ENCODE measurements around the gene SLC2A1. TPM values are rescaled to one million over a fixed set of nuclear protein-coding genes. Genes with fewer than 3 reads are reported as not detected.

Gene SLC2A1
- total and polyA plus RNA-seq, 9 of the 15 experiments (the other 6 are each of a cell fraction or from before 2014, with no cell fraction given), result 12.6 to 153 (median 48.0) TPM

DNA sequence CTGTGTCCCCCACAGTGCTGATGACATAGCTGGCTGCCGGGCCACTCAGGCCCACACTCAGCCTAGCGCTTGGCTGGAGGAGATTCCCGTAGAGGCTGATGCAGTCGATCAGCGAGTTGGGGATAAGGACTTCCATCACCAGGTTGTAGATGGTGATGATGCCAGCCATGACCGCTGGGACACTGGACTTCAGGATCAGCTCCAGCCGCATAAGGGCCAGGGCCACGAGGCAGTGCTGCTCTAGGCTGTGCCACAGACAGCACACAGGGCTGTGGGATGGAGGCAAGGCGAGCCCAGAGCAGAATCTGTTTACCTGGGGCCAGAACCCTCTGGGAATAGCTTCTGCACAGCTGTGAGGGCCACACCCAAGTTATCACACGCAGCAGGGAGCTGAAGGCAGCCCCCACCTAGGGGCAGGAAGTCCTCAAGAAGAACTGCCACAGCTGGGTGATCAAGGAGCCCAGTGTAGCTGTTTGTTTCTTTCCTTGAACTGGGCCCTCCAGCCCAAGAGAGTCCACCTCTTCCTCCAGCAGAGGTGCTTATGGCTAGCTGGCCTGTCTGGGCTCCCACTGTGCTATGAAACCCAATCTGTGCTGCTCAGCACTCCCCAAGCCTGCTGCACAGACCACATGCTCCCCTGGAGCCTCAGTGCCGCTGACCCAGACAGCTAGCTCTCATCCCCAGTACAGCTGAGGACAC lies 6.2 kb downstream of the SLC2A1 start (continued):
- TF ChIP-seq SREBF1 (IDR thresholded peaks at IDR 0.05; ENCODE audit: borderline replicate concordance, low read depth, low read length) (no peak), TCF3 (CRISPR knock-in tag; IDR thresholded peaks at IDR 0.05) (peak; percentile 93), PML (IDR thresholded peaks at IDR 0.05; ENCODE audit: low read length) (peak; percentile 65; the same call in 1 of the 2 replicates), CREB1 (IDR thresholded peaks at IDR 0.05) (no peak), CREB1 (CRISPR knock-in tag; IDR thresholded peaks at IDR 0.05) (no peak), NONO (IDR thresholded peaks at IDR 0.05; ENCODE audit: low read depth in 2 of 2, low read length in 1 of 2) (no peak), CEBPB (tag; IDR thresholded peaks at IDR 0.05) (no peak), CBFB (CRISPR knock-in tag; IDR thresholded peaks at IDR 0.05) (no peak), ZNF57 (CRISPR knock-in tag; IDR thresholded peaks at IDR 0.05) (no peak), CHD4 (IDR thresholded peaks at IDR 0.05; ENCODE audit: insufficient read depth, insufficient replicate concordance, low read depth, low read length, poor library complexity, severe bottlenecking) (no peak), RBM34 (IDR thresholded peaks at IDR 0.05; ENCODE audit: borderline replicate concordance, insufficient read depth, low read length) (no peak), MEF2D (tag; conservative IDR thresholded peaks at IDR 0.05; ENCODE audit: low read depth) (0 out of 2 replicates have a peak, but pooled peaks have one; percentile 20), SAP30 (IDR thresholded peaks at IDR 0.05; ENCODE audit: borderline replicate concordance, insufficient read depth, low read depth, low read length, poor library complexity, severe bottlenecking) (peak; percentile 33), ZNF551 (CRISPR knock-in tag; IDR thresholded peaks at IDR 0.05) (no peak), ELF1 (tag; IDR thresholded peaks at IDR 0.05) (0 out of 2 replicates have a peak, but pooled peaks have one; percentile 21), NFXL1 (CRISPR knock-in tag; IDR thresholded peaks at IDR 0.05) (no peak), RBM22 (IDR thresholded peaks at IDR 0.05; ENCODE audit: low read depth, low read length, poor library complexity, severe bottlenecking) (peak; percentile 56), ZNF431 (CRISPR knock-in tag; IDR thresholded peaks at IDR 0.05) (no peak), POLR2B (IDR thresholded peaks at IDR 0.05; ENCODE audit: low read depth, partially characterized antibody) (no peak)
- TF ChIP-seq, protein P1, sequence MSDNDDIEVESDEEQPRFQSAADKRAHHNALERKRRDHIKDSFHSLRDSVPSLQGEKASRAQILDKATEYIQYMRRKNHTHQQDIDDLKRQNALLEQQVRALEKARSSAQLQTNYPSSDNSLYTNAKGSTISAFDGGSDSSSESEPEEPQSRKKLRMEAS (CRISPR knock-in tag; IDR thresholded peaks at IDR 0.05), result no peak
- TF ChIP-seq, protein P2, sequence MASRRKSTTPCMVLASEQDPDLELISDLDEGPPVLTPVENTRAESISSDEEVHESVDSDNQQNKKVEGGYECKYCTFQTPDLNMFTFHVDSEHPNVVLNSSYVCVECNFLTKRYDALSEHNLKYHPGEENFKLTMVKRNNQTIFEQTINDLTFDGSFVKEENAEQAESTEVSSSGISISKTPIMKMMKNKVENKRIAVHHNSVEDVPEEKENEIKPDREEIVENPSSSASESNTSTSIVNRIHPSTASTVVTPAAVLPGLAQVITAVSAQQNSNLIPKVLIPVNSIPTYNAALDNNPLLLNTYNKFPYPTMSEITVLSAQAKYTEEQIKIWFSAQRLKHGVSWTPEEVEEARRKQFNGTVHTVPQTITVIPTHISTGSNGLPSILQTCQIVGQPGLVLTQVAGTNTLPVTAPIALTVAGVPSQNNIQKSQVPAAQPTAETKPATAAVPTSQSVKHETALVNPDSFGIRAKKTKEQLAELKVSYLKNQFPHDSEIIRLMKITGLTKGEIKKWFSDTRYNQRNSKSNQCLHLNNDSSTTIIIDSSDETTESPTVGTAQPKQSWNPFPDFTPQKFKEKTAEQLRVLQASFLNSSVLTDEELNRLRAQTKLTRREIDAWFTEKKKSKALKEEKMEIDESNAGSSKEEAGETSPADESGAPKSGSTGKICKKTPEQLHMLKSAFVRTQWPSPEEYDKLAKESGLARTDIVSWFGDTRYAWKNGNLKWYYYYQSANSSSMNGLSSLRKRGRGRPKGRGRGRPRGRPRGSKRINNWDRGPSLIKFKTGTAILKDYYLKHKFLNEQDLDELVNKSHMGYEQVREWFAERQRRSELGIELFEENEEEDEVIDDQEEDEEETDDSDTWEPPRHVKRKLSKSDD (conservative IDR thresholded peaks at IDR 0.05; ENCODE audit: low read length), result no peak
- TF ChIP-seq, protein P3, sequence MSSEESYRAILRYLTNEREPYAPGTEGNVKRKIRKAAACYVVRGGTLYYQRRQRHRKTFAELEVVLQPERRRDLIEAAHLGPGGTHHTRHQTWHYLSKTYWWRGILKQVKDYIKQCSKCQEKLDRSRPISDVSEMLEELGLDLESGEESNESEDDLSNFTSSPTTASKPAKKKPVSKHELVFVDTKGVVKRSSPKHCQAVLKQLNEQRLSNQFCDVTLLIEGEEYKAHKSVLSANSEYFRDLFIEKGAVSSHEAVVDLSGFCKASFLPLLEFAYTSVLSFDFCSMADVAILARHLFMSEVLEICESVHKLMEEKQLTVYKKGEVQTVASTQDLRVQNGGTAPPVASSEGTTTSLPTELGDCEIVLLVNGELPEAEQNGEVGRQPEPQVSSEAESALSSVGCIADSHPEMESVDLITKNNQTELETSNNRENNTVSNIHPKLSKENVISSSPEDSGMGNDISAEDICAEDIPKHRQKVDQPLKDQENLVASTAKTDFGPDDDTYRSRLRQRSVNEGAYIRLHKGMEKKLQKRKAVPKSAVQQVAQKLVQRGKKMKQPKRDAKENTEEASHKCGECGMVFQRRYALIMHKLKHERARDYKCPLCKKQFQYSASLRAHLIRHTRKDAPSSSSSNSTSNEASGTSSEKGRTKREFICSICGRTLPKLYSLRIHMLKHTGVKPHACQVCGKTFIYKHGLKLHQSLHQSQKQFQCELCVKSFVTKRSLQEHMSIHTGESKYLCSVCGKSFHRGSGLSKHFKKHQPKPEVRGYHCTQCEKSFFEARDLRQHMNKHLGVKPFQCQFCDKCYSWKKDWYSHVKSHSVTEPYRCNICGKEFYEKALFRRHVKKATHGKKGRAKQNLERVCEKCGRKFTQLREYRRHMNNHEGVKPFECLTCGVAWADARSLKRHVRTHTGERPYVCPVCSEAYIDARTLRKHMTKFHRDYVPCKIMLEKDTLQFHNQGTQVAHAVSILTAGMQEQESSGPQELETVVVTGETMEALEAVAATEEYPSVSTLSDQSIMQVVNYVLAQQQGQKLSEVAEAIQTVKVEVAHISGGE (CRISPR knock-in tag; IDR thresholded peaks at IDR 0.05), result peak in 1 of 3 experiments; percentile 37; a peak in 1 of 6 replicates
